ENCODE measurements around the gene STAT1. TPM values are rescaled to one million over a fixed set of nuclear protein-coding genes. Genes with fewer than 3 reads are reported as not detected.

STAT1 gene
- total RNA-seq, 3 donors from 2014 or later (not counting 1 experiment from before 2014, with no cell fraction given) = 49.1 to 91.6 (median 86.2) TPM

- H3K4me1 Mint-ChIP-seq = peaks cover 3 to 5% of the 10 kb centered on the region in 2 donors
- Histone ChIP-seq H3K4me1 (ENCODE audit: control insufficient read depth, insufficient read depth, low read length) (no peaks in the 10 kb centered on the region), H3K27ac (ENCODE audit: low read length) (no peak overlapping the region), H3K4me3 (ENCODE audit: low read length) (no peak overlapping the region), H3K27me3 (ENCODE audit: control insufficient read depth, insufficient read depth, low read length) (no peaks in the 10 kb centered on the region), H3K9me3 (ENCODE audit: control insufficient read depth, insufficient read depth, low read length) (no peaks in the 10 kb centered on the region), H3K36me3 (ENCODE audit: control insufficient read depth, insufficient read depth, low read length) (peaks cover 13% of the 10 kb centered on the region)
- no peak for ATAC-seq
- no peaks in the 10 kb centered on the region for H3K27me3 Mint-ChIP-seq (ENCODE audit: low read depth in 2 of 2)
- no peak overlapping the region for H3K27ac Mint-ChIP-seq
- TF ChIP-seq, protein P1, sequence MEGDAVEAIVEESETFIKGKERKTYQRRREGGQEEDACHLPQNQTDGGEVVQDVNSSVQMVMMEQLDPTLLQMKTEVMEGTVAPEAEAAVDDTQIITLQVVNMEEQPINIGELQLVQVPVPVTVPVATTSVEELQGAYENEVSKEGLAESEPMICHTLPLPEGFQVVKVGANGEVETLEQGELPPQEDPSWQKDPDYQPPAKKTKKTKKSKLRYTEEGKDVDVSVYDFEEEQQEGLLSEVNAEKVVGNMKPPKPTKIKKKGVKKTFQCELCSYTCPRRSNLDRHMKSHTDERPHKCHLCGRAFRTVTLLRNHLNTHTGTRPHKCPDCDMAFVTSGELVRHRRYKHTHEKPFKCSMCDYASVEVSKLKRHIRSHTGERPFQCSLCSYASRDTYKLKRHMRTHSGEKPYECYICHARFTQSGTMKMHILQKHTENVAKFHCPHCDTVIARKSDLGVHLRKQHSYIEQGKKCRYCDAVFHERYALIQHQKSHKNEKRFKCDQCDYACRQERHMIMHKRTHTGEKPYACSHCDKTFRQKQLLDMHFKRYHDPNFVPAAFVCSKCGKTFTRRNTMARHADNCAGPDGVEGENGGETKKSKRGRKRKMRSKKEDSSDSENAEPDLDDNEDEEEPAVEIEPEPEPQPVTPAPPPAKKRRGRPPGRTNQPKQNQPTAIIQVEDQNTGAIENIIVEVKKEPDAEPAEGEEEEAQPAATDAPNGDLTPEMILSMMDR (IDR thresholded peaks at IDR 0.05) = no peak
- H3K9me3 Mint-ChIP-seq = no peaks in the 10 kb centered on the region
- H3K36me3 Mint-ChIP-seq = no peaks in the 10 kb centered on the region
- no CpG with 5 or more reads among the region's 1 CpG for WGBS (ENCODE audit: insufficient coverage)
- intact Hi-C loops (cut with micrococcal nuclease) = no loop called here
- no peak overlapping the region for H3K4me3 Mint-ChIP-seq
- DNase-seq = no peak
Observed at GRCh38 chr2:190938771-190939335, 75.1 kb downstream of the STAT1 start.

- Mint-ChIP-seq H3K36me3 (no peaks in the 10 kb centered on the region), H3K4me3 (no peak overlapping the region), H3K27me3 (ENCODE audit: low read depth in 2 of 2) (no peaks in the 10 kb centered on the region), H3K4me1 (peaks cover 5 to 14% of the 10 kb centered on the region in 2 donors), H3K9me3 (no peaks in the 10 kb centered on the region), H3K27ac (peak overlapping the region in 1 of 2 donors; percentile 21)
- H3K27me3 ChIP-seq (ENCODE audit: control insufficient read depth, insufficient read depth, low read length) = no peaks in the 10 kb centered on the region
- H3K27ac ChIP-seq (ENCODE audit: low read length) = no peak overlapping the region
- ATAC-seq (no peak), DNase-seq (no peak)
- H3K4me3 ChIP-seq (ENCODE audit: low read length) = no peak overlapping the region
- peaks cover 46% of the 10 kb centered on the region for H3K36me3 ChIP-seq (ENCODE audit: control insufficient read depth, insufficient read depth, low read length)
- H3K4me1 ChIP-seq (ENCODE audit: control insufficient read depth, insufficient read depth, low read length) = no peaks in the 10 kb centered on the region
- intact Hi-C loops (cut with micrococcal nuclease) = no loop called here
- TF ChIP-seq, protein P1 (IDR thresholded peaks at IDR 0.05) = no peak
- no peaks in the 10 kb centered on the region for H3K9me3 ChIP-seq (ENCODE audit: control insufficient read depth, insufficient read depth, low read length)
Observed at GRCh38 chr2:190935054-190935453, 78.9 kb downstream of the STAT1 start.

DNA sequence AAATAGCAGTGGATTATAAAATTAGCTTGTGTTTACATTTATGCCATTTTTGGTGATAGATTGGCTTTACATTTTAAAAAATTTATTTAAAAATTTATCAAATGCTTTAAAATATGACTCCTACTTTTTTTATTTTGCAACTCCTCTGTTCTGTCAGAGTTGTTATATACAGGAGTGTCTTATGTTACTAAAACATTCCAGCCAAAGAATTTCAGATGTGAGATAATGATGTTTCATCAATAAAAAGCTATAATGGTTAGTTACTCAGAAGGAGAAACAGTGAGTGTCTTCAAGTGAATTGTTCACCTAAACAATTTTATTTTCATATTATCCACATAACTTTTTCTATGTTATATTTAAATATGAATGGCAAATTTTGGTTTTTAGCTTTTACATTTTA, 80.6 kb downstream of the STAT1 start:
- Mint-ChIP-seq H3K9me3 (no peaks in the 10 kb centered on the region), H3K27ac (no peak overlapping the region), H3K27me3 (ENCODE audit: low read depth in 2 of 2) (no peaks in the 10 kb centered on the region), H3K4me3 (no peak overlapping the region), H3K4me1 (peaks cover 5 to 14% of the 10 kb centered on the region in 2 donors), H3K36me3 (no peaks in the 10 kb centered on the region)
- no peak for DNase-seq
- TF ChIP-seq, protein P1 (IDR thresholded peaks at IDR 0.05) = no peak
- H3K4me3 ChIP-seq (ENCODE audit: low read length) = no peak overlapping the region
- intact Hi-C loops (cut with micrococcal nuclease) = no loop called here
- H3K36me3 ChIP-seq (ENCODE audit: control insufficient read depth, insufficient read depth, low read length) = peaks cover 55% of the 10 kb centered on the region
- no peak for ATAC-seq
- H3K27ac ChIP-seq (ENCODE audit: low read length) = no peak overlapping the region
- H3K9me3 ChIP-seq (ENCODE audit: control insufficient read depth, insufficient read depth, low read length) = no peaks in the 10 kb centered on the region
- no peaks in the 10 kb centered on the region for H3K27me3 ChIP-seq (ENCODE audit: control insufficient read depth, insufficient read depth, low read length)
- H3K4me1 ChIP-seq (ENCODE audit: control insufficient read depth, insufficient read depth, low read length) = no peaks in the 10 kb centered on the region

GRCh38 chr2:190932514-190932913, 81.5 kb downstream of the STAT1 start:
- TF ChIP-seq, protein P1 (IDR thresholded peaks at IDR 0.05) = no peak
- WGBS (ENCODE audit: insufficient coverage) = no CpG with 5 or more reads among the region's 1 CpG
- no peaks in the 10 kb centered on the region for H3K27me3 ChIP-seq (ENCODE audit: control insufficient read depth, insufficient read depth, low read length)
- H3K27ac Mint-ChIP-seq = peak overlapping the region in 1 of 2 donors; percentile 39
- H3K4me1 ChIP-seq (ENCODE audit: control insufficient read depth, insufficient read depth, low read length) = no peaks in the 10 kb centered on the region
- H3K36me3 ChIP-seq (ENCODE audit: control insufficient read depth, insufficient read depth, low read length) = peaks cover 59% of the 10 kb centered on the region
- no peak overlapping the region for H3K27ac ChIP-seq (ENCODE audit: low read length)
- no peaks in the 10 kb centered on the region for H3K9me3 ChIP-seq (ENCODE audit: control insufficient read depth, insufficient read depth, low read length)
- no peak for ATAC-seq
- H3K36me3 Mint-ChIP-seq = no peaks in the 10 kb centered on the region
- no peaks in the 10 kb centered on the region for H3K27me3 Mint-ChIP-seq (ENCODE audit: low read depth in 2 of 2)
- no peak overlapping the region for H3K4me3 Mint-ChIP-seq
- intact Hi-C loops (cut with micrococcal nuclease) = no loop called here
- H3K4me3 ChIP-seq (ENCODE audit: low read length) = no peak overlapping the region
- H3K9me3 Mint-ChIP-seq = no peaks in the 10 kb centered on the region
- no peak for DNase-seq
- H3K4me1 Mint-ChIP-seq = peaks cover 5 to 14% of the 10 kb centered on the region in 2 donors

Data from natural killer cell (primary cell).